Esophagus muscularis mucosa (tissue), 4 donors: ENCODE results near the gene XPO1. TPM values are rescaled to one million over a fixed set of nuclear protein-coding genes. Genes with fewer than 3 reads are reported as not detected.

Experiments
- DNase-seq: peaks from one replicate; pipeline ENCODE4 v3.0.0-alpha.2; 2017; ENCODE audit errors: extremely low spot score
- H3K27ac ChIP-seq, 4 donors: fragments of 200-600 bp; sonication (generic); replicated peaks in 1 of 4; 1 replicate in 3 of 4; 2 replicates in 1 of 4; pipeline ENCODE4 v1.5.1; 2016 to 2019; ENCODE audit warnings: mild to moderate bottlenecking in 1 of 4
- H3K27me3 ChIP-seq, 4 donors: fragments of 200-600 bp; sonication (generic); one replicate each; pipeline versions ENCODE4 v1.5.1 to v1.6.0; 2016 to 2019
- H3K36me3 ChIP-seq, 4 donors: fragments of 200-600 bp; sonication (generic); one replicate each; pipeline ENCODE4 v1.5.1; 2016 to 2019
- H3K4me1 ChIP-seq, 4 donors: fragments of 200-600 bp; sonication (generic); one replicate each; pipeline ENCODE4 v1.5.1; 2016 to 2019
- H3K4me3 ChIP-seq, 4 donors: fragments of 200-600 bp; sonication (generic); 1 replicate in 2 of 4; 2 replicates in 2 of 4; pipeline ENCODE4 v1.5.1; 2016 to 2019; ENCODE audit warnings: mild to moderate bottlenecking in 4 of 4, moderate library complexity in 1 of 4
- H3K9me3 ChIP-seq, 4 donors: fragments of 200-600 bp; sonication (generic); 1 replicate in 3 of 4; 2 replicates in 1 of 4; pipeline ENCODE4 v1.5.1; 2016 to 2019
- CTCF ChIP-seq, 3 experiments: fragments of 200-600 bp in 2 of 3; fragments of 450-650 bp in 1 of 3; sonication (generic) in 2 of 3; IDR thresholded peaks; one replicate each; pipeline ENCODE4 v1.5.1; 2017 to 2019; ENCODE audit warnings: antibody characterized with exemption in 3 of 3, mild to moderate bottlenecking in 2 of 3, moderate library complexity in 1 of 3
- EP300 ChIP-seq: sonication (generic); formaldehyde crosslinking; IDR thresholded peaks from one replicate; pipeline ENCODE4 v1.6.1; 2017; ENCODE audit warnings: antibody characterized with exemption
- POLR2A ChIP-seq: fragments of 450-650 bp; IDR thresholded peaks from one replicate; pipeline ENCODE4 v1.6.1; 2017; ENCODE audit warnings: antibody characterized with exemption, moderate library complexity, mild to moderate bottlenecking, low read depth
- POLR2AphosphoS5 ChIP-seq, 2 donors: sonication (generic); formaldehyde crosslinking; IDR thresholded peaks; one replicate each; pipeline ENCODE4 v1.6.1; 2017; ENCODE audit warnings: antibody characterized with exemption in 2 of 2
- WGBS: methylation state at CpG from one replicate; pipeline ENCODE4 v1.1.5; 2018; 5-methylcytosine and 5-hydroxymethylcytosine counted together
- intact Hi-C: fragments of 100-400 bp; cut with DNase I; formaldehyde crosslinking; loops from one replicate; pipeline ENCODE4 v1.15.1; 2023
- total RNA-seq, 4 donors: library from RNA; depleted of rRNA; stranded (reverse); fragments of >200 nt; gene quantifications; one replicate each; pipeline versions ENCODE4 v1.1.0 to v1.2.1, GENCODE V29; 2016

Gene XPO1
- total RNA-seq, 4 donors from 2014 or later, result 55.8 to 117 (median 65.4) TPM

DNA sequence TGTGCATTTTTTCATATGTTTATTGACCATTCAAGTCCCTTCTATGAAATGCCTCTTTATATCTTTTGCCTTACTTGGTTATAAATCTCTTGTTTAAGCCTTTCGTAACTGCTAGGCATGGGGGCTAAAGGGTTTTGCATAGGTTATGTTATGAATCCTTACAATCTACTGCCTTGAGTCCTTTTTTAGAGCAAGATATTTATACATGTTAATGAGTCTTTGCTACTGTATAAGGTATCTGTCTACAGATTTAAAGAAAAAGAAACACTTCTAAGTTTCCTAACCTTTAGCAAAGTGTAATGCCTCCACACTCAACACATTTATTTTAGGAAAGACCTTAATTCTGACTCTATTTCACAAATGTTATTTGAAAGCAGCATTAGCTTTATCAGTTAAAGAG, 43.6 kb upstream of the XPO1 start:
- no peaks in the 10 kb centered on the region for H3K36me3 ChIP-seq
- no peak for DNase-seq
- 97% methylated on average over 1 of the region's 1 CpG for WGBS
- no peaks in the 10 kb centered on the region for H3K4me1 ChIP-seq
- no peaks in the 10 kb centered on the region for H3K27me3 ChIP-seq
- H3K27ac ChIP-seq, result no peak overlapping the region
- intact Hi-C loops, result no loop called here
- TF ChIP-seq EP300 (no peak), CTCF (IDR thresholded peaks at IDR 0.05) (no peak), POLR2AphosphoS5 (IDR thresholded peaks at IDR 0.05) (no peak)
- no peak overlapping the region for H3K4me3 ChIP-seq
- no peaks in the 10 kb centered on the region for H3K9me3 ChIP-seq

DNA sequence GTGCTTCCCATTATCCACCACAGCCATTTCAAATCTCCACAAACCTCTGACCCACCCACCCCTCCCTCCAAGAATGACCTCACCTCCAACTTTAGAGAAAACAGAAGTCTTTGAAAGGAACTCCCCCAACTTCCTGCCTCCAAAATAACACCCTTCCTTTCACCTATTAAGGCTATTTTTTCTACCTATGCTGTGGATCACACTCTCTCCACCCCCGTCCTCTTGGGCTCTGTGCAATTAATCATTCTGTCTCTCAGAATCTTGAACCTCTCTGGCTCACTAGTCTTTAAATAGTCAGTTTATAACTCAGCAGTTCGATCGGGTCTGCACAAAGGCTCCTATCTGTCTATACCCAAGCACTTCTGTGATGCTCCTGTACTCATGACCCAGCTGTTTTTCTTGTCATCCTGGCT, 37.3 kb upstream of the XPO1 start:
- intact Hi-C loops, result no loop called here
- no peaks in the 10 kb centered on the region for H3K4me1 ChIP-seq
- no peak overlapping the region for H3K27ac ChIP-seq
- WGBS, result 49% methylated on average over 3 of the region's 3 CpGs
- DNase-seq, result no peak
- no peaks in the 10 kb centered on the region for H3K36me3 ChIP-seq
- H3K4me3 ChIP-seq, result no peak overlapping the region
- no peak for TF ChIP-seq CTCF (IDR thresholded peaks at IDR 0.05)
- no peak for TF ChIP-seq EP300
- TF ChIP-seq POLR2A, result no peak
- no peak for TF ChIP-seq POLR2AphosphoS5 (IDR thresholded peaks at IDR 0.05)
- H3K27me3 ChIP-seq, result no peaks in the 10 kb centered on the region
- no peaks in the 10 kb centered on the region for H3K9me3 ChIP-seq

DNA sequence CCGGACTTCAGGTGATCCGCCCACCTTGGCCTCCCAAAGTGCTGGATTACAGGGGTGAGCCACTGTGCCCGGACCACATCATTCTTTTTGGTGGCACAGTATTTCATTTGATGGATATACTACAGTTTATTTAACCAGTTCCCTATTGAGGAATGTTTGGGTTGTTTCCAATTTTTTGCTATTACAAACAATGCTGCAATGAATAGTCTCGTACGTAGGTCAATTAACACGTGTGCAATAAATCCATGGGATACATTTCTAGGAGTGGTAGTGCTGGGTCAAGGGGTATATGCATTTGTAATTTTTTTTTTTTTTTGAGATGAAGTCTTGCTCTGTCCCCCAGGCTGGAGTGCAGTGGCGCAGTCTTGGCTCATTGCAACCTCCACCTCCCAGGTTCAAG, 28.4 kb upstream of the XPO1 start:
- WGBS, result 79% methylated on average over 7 of the region's 7 CpGs
- no peaks in the 10 kb centered on the region for H3K36me3 ChIP-seq
- no peak overlapping the region for H3K27ac ChIP-seq
- TF ChIP-seq CTCF (IDR thresholded peaks at IDR 0.05) (no peak), POLR2AphosphoS5 (IDR thresholded peaks at IDR 0.05) (no peak), POLR2A (no peak), EP300 (no peak)
- H3K4me1 ChIP-seq, result no peaks in the 10 kb centered on the region
- no peaks in the 10 kb centered on the region for H3K27me3 ChIP-seq
- no peaks in the 10 kb centered on the region for H3K9me3 ChIP-seq
- H3K4me3 ChIP-seq, result no peak overlapping the region
- no peak for DNase-seq
- intact Hi-C loops, result no loop called here

- H3K9me3 ChIP-seq, result no peaks in the 10 kb centered on the region
- no peaks in the 10 kb centered on the region for H3K27me3 ChIP-seq
- H3K36me3 ChIP-seq, result no peaks in the 10 kb centered on the region
- no peak for DNase-seq
- no peak overlapping the region for H3K27ac ChIP-seq
- TF ChIP-seq CTCF (IDR thresholded peaks at IDR 0.05) (no peak), EP300 (no peak), POLR2A (no peak), POLR2AphosphoS5 (IDR thresholded peaks at IDR 0.05) (no peak)
- WGBS, result 98% methylated on average over 2 of the region's 2 CpGs
- intact Hi-C loops, result no loop called here
- no peak overlapping the region for H3K4me3 ChIP-seq
- no peaks in the 10 kb centered on the region for H3K4me1 ChIP-seq
These were observed 24.5 kb upstream of the XPO1 start for GRCh38 chr2:61562615-61563014.

- no peak overlapping the region for H3K27ac ChIP-seq
- WGBS, result 90% methylated on average over 5 of the region's 5 CpGs
These were observed 20.0 kb upstream of the XPO1 start for GRCh38 chr2:61558160-61558559.

More at GRCh38 chr2:61558160-61558559, 20.0 kb upstream of the XPO1 start:
- intact Hi-C loops, result no loop called here
- no peaks in the 10 kb centered on the region for H3K9me3 ChIP-seq
- no peak for TF ChIP-seq POLR2AphosphoS5 (IDR thresholded peaks at IDR 0.05)
- TF ChIP-seq CTCF (IDR thresholded peaks at IDR 0.05), result no peak
- no peak for TF ChIP-seq EP300
- no peak for TF ChIP-seq POLR2A
- H3K4me3 ChIP-seq, result no peak overlapping the region
- no peaks in the 10 kb centered on the region for H3K36me3 ChIP-seq
- no peaks in the 10 kb centered on the region for H3K4me1 ChIP-seq
- no peak for DNase-seq
- H3K27me3 ChIP-seq, result no peaks in the 10 kb centered on the region
